IPS-18a (cell line): ENCODE data around the gene FAM234A.

ENCODE experiments used
- H3K27ac ChIP-seq: one replicate; pipeline ENCODE4 v1.5.1; 2013; ENCODE audit warnings: low read length
- H3K27me3 ChIP-seq: one replicate; pipeline ENCODE4 v1.6.1; 2013; ENCODE audit warnings: mild to moderate bottlenecking, low read length; ENCODE audit not compliant: control insufficient read depth, insufficient read depth
- H3K36me3 ChIP-seq: one replicate; pipeline ENCODE4 v1.6.1; 2013; ENCODE audit warnings: low read depth, low read length; ENCODE audit not compliant: control insufficient read depth
- H3K4me1 ChIP-seq: one replicate; pipeline ENCODE4 v1.6.1; 2013; ENCODE audit warnings: low read depth, low read length; ENCODE audit not compliant: control insufficient read depth
- H3K4me3 ChIP-seq: one replicate; pipeline ENCODE4 v1.5.1; 2013; ENCODE audit warnings: low read length
- H3K9ac ChIP-seq: one replicate; pipeline ENCODE4 v1.6.1; 2013; ENCODE audit warnings: mild to moderate bottlenecking, low read length, moderate library complexity
- H3K9me3 ChIP-seq: one replicate; pipeline ENCODE4 v1.6.1; 2013; ENCODE audit warnings: low read depth, low read length; ENCODE audit not compliant: control insufficient read depth

Gene FAM234A

GRCh38 chr16:286491-287297 is 52.1 kb downstream of the FAM234A start:
- Histone ChIP-seq H3K4me1 (no peaks in the 10 kb centered on the region), H3K27me3 (peaks cover 5% of the 10 kb centered on the region), H3K36me3 (peaks cover 7% of the 10 kb centered on the region), H3K9me3 (no peaks in the 10 kb centered on the region), H3K9ac (no peak overlapping the region), H3K4me3 (no peak overlapping the region), H3K27ac (no peak overlapping the region)

- Histone ChIP-seq H3K9me3 (no peaks in the 10 kb centered on the region), H3K9ac (no peak overlapping the region), H3K36me3 (peaks cover 7% of the 10 kb centered on the region), H3K4me3 (no peak overlapping the region), H3K4me1 (no peaks in the 10 kb centered on the region), H3K27me3 (no peaks in the 10 kb centered on the region), H3K27ac (no peak overlapping the region)
Observed at GRCh38 chr16:287298-287811, 52.7 kb downstream of the FAM234A start.

- H3K36me3 ChIP-seq = peaks cover 13% of the 10 kb centered on the region
- no peaks in the 10 kb centered on the region for H3K27me3 ChIP-seq
- H3K4me1 ChIP-seq = no peaks in the 10 kb centered on the region
- no peaks in the 10 kb centered on the region for H3K9me3 ChIP-seq
- H3K27ac ChIP-seq = no peak overlapping the region
- no peak overlapping the region for H3K4me3 ChIP-seq
- H3K9ac ChIP-seq = no peak overlapping the region
Observed at GRCh38 chr16:287981-288920, 53.6 kb downstream of the FAM234A start.

GRCh38 chr16:289395-289997 is 54.9 kb downstream of the FAM234A start:
- H3K27ac ChIP-seq = no peak overlapping the region
- H3K4me1 ChIP-seq = no peaks in the 10 kb centered on the region
- peaks cover 15% of the 10 kb centered on the region for H3K36me3 ChIP-seq
- H3K9me3 ChIP-seq = no peaks in the 10 kb centered on the region
- no peaks in the 10 kb centered on the region for H3K27me3 ChIP-seq
- no peak overlapping the region for H3K9ac ChIP-seq
- H3K4me3 ChIP-seq = no peak overlapping the region

- peaks cover 15% of the 10 kb centered on the region for H3K36me3 ChIP-seq
Observed at GRCh38 chr16:290015-290680, 55.5 kb downstream of the FAM234A start.

GRCh38 chr16:290681-291405 is 56.2 kb downstream of the FAM234A start:
- Histone ChIP-seq H3K9ac (no peak overlapping the region), H3K4me3 (no peak overlapping the region), H3K36me3 (peaks cover 15% of the 10 kb centered on the region), H3K27me3 (no peaks in the 10 kb centered on the region), H3K27ac (no peak overlapping the region), H3K9me3 (no peaks in the 10 kb centered on the region), H3K4me1 (no peaks in the 10 kb centered on the region)

More at GRCh38 chr16:290015-290680, 55.5 kb downstream of the FAM234A start:
- no peaks in the 10 kb centered on the region for H3K27me3 ChIP-seq
- no peaks in the 10 kb centered on the region for H3K9me3 ChIP-seq
- H3K9ac ChIP-seq = no peak overlapping the region
- H3K27ac ChIP-seq = no peak overlapping the region
- H3K4me1 ChIP-seq = no peaks in the 10 kb centered on the region
- no peak overlapping the region for H3K4me3 ChIP-seq

GRCh38 chr16:291539-291938 is 56.9 kb downstream of the FAM234A start:
- H3K4me3 ChIP-seq = no peak overlapping the region
- peaks cover 15% of the 10 kb centered on the region for H3K36me3 ChIP-seq
- H3K4me1 ChIP-seq = no peaks in the 10 kb centered on the region
- H3K9me3 ChIP-seq = no peaks in the 10 kb centered on the region
- no peak overlapping the region for H3K27ac ChIP-seq
- H3K9ac ChIP-seq = no peak overlapping the region
- no peaks in the 10 kb centered on the region for H3K27me3 ChIP-seq

- Histone ChIP-seq H3K9ac (no peak overlapping the region), H3K27me3 (no peaks in the 10 kb centered on the region), H3K36me3 (peaks cover 13% of the 10 kb centered on the region), H3K27ac (no peak overlapping the region), H3K4me3 (no peak overlapping the region), H3K4me1 (no peaks in the 10 kb centered on the region), H3K9me3 (no peaks in the 10 kb centered on the region)
Observed at GRCh38 chr16:293043-293775, 58.6 kb downstream of the FAM234A start.

GRCh38 chr16:296276-296675 is 61.7 kb downstream of the FAM234A start:
- Histone ChIP-seq H3K4me3 (no peak overlapping the region), H3K9me3 (no peaks in the 10 kb centered on the region), H3K9ac (no peak overlapping the region), H3K36me3 (peaks cover 11% of the 10 kb centered on the region), H3K4me1 (no peaks in the 10 kb centered on the region), H3K27me3 (no peaks in the 10 kb centered on the region), H3K27ac (no peak overlapping the region)

- no peak overlapping the region for H3K4me3 ChIP-seq
- no peak overlapping the region for H3K27ac ChIP-seq
- H3K27me3 ChIP-seq = no peaks in the 10 kb centered on the region
- H3K36me3 ChIP-seq = peaks cover 11% of the 10 kb centered on the region
- H3K9me3 ChIP-seq = no peaks in the 10 kb centered on the region
- H3K9ac ChIP-seq = no peak overlapping the region
- H3K4me1 ChIP-seq = no peaks in the 10 kb centered on the region
Observed at GRCh38 chr16:296806-297510, 62.3 kb downstream of the FAM234A start.
